Muscle of arm (tissue), 12 donors: ENCODE measurements around the gene PRR7. TPM values are rescaled to one million over a fixed set of nuclear protein-coding genes. Genes with fewer than 3 reads are reported as not detected.

Experiments
- DNase-seq: peaks from one replicate; pipeline ENCODE4 v3.0.0-alpha.2; 2013
- polyA plus RNA-seq, 12 donors: library from polyadenylated mRNA; unstranded; fragments of 120-200 nt; gene quantifications; one replicate each; pipeline ENCODE4 v1.2.1, GENCODE V29; 2013; ENCODE audit not compliant: insufficient read length in 12 of 12

PRR7 gene
- polyA plus RNA-seq, 12 donors: 0.15 to 2.5 (median 0.47) TPM; not detected in 2

DNA sequence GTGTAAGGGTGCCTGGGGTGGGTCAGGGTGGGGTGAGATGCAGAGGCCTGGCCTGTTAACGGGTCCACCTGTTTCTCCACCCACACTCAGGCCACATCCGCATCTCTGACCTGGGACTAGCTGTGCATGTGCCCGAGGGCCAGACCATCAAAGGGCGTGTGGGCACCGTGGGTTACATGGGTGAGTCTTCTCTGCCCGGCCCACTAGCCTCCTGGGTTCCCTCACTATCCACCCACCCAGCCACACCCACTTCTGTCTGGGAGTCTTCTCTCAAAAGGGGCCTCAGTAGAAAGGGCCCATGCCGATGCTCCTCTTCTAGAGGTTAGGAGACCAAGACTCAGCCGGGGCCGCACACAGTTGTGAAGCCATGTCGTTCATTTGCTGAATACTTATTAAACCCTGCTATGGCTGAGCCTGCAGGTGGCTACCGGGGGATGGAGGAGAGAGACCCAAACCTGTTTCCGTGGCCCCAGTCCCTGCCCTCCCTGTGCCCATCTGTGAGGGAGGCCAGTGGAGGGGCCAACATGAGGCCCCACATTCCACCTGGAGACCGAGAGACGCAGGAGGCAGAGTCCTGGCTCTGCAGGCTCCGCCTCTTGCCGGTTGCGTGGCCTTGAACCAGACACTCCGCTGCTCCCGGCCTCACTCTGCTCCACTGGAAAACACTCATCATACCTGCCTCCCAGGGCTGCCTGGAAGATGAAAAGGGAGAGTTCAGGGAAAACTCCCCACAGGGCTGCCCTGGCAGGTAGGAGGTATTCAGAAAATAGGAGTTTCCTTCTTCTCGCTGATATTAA lies 11.5 kb upstream of the PRR7 start:
- no peak for DNase-seq

DNA sequence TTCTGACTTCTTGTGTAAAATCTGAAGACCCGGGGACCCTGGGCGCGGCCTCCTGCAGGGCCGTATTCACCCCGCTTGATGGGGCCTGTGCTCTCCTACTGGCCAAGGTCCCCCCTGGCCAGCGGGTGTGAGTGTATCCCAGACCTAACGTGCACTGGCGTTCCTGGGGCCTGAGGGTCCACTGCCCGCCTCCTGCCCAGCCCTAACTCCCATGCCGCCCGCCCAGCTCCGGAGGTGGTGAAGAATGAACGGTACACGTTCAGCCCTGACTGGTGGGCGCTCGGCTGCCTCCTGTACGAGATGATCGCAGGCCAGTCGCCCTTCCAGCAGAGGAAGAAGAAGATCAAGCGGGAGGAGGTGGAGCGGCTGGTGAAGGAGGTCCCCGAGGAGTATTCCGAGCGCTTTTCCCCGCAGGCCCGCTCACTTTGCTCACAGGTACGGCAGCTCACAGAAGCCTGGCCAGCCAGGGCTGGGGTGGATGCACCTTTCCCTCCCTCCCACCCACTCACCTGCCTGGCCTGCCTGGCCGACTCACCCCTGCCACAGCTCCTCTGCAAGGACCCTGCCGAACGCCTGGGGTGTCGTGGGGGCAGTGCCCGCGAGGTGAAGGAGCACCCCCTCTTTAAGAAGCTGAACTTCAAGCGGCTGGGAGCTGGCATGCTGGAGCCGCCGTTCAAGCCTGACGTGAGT lies 10.6 kb upstream of the PRR7 start:
- DNase-seq: no peak

GRCh38 chr5:177437623-177438022 lies 9.0 kb upstream of the PRR7 start:
- DNase-seq: no peak

DNA sequence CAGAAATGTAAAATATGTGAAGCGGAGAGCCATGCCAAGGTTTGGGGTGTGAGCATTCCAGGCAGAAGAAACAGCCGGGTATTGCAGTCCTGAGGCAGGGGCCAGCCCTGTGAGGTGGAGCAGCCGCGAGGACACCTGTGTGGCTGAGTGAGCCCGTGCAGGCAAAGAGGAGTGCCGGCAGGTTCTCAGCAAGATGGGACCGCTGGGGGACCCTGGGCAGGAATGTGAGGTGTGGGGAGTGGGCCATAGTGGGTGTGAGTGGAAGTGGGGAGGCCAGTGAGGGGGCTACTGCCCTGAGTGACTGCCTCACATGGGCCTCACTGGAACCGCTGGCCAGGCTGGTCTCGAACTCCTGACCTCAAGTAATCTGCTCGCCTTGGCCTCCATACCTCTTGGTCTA lies 8.1 kb upstream of the PRR7 start:
- no peak for DNase-seq

- DNase-seq: no peak
Measured at GRCh38 chr5:177439518-177440053, 7.0 kb upstream of the PRR7 start.

GRCh38 chr5:177440211-177440989 lies 6.2 kb upstream of the PRR7 start:
- no peak for DNase-seq

GRCh38 chr5:177440990-177441780 lies 5.4 kb upstream of the PRR7 start:
- DNase-seq: no peak

DNA sequence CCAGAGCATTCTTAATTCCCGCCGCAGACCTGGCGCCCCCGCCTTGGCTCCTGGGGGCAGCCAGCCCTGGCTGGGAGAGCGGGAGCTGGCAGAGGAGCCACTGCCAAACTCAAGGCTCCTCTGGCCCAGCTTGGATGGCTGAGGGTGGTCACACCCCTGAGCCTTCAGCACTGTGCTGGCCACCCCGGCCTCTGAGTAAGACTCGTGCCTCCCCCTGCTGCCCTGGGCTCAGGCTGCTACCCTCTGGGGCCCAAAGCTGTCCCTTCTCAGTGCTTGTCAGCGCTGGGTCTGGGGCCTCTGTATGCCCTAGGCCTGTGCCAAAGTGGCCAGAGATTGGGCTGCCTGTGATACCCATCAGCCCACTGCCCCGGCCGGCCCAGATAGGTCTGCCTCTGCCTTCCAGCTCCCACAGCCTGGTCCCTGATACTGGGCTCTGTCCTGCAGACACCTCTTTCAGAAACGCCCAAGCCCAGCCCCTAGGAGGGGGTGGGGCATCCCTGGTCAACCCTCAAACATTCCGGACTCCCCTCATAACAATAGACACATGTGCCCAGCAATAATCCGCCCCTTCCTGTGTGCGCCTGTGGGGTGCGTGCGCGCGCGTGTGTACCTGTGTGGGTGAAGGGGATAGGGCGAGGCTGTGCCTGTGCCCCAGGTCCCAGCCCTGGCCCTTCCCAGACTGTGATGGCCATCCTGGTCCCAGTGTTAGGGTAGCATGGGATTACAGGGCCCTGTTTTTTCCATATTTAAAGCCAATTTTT lies 4.4 kb upstream of the PRR7 start:
- no peak for DNase-seq

DNA sequence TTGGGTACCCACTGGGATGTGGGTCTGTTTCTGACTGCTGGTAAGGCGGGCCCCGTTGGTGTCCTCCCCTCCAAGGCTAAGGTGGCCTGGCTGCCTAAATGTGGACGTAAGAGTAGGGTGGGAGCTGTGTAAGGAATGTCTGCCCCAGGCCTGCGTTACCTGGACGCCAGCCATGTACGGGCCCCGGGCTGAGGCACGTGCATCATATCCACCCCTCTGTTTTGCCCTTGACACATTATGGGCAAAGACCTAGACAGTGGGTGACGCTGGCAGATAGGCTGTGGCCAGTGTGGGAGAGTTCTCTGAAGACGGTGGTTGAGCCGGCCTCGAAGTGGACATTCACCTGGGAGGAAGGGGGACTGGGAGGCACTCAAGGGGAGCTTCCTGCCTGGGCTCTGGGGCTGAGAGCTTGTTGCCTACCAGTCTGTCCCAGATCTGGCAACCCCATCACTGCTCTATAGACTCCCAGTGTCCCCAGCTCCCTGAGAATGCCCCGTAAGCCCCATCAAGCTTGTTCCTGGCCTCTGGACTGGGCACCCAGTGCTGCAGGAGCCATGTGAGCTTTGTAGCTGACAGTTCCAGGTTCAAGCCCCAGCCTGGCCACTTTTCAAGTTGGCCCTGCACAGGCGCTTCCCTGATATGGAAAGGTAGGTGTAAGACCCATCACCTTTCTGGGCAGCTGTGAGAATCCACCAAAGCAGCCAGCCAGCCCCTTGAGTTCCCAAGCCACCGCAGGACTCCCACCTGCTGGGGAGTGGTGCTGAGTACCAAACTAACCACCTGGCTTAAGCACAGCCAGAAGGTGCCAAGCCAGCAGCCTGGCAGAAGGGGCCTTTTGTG lies 3.2 kb upstream of the PRR7 start:
- DNase-seq: no peak

- DNase-seq: no peak
Measured at GRCh38 chr5:177444106-177445051, 2.2 kb upstream of the PRR7 start.

DNA sequence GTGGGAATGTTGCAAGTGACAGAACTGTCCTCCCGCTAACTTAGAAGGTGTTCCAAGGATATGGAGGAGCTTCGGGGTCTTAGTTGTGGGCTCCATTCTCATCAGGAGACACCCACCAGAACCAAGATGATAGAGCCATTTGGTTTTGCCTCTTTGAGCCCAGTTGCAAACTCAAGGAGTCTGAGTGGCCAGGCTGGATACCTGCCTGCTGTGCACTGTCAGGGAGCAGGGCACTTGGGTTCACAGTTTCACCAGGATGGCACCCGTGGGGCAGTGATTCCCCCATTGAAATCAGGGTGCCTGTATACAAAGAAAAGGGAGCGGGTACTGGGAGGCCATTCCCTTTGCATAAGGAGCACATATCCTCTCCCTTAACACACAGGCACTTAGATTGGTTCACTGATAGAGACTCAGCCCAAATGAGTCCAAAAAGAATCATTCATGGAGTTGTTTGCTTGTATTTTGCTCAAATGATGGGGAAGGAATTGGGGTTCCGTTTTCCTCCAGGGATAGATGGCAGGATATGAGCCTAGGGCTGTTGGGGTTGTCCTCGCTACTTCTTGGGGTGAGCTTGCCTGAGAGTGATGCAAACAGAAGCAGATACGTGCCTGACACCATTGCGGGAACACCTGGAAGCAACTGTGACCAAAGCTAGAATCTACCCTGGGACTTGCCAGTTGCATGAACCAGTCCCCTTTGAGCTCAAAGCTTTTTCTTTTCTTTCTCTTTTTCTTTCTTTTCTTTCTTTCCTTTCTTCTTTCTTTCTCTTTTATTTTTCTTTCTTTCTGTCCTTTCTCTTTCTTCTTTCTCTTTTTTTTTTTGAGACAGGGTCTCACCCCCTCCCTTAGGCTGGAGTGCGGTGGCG lies 1.3 kb upstream of the PRR7 start:
- no peak for DNase-seq

- no peak for DNase-seq
Measured at GRCh38 chr5:177445917-177446199, 756 bp upstream of the PRR7 start.

- DNase-seq: no peak
Measured at GRCh38 chr5:177447066-177447610, 524 bp downstream of the PRR7 start.

DNA sequence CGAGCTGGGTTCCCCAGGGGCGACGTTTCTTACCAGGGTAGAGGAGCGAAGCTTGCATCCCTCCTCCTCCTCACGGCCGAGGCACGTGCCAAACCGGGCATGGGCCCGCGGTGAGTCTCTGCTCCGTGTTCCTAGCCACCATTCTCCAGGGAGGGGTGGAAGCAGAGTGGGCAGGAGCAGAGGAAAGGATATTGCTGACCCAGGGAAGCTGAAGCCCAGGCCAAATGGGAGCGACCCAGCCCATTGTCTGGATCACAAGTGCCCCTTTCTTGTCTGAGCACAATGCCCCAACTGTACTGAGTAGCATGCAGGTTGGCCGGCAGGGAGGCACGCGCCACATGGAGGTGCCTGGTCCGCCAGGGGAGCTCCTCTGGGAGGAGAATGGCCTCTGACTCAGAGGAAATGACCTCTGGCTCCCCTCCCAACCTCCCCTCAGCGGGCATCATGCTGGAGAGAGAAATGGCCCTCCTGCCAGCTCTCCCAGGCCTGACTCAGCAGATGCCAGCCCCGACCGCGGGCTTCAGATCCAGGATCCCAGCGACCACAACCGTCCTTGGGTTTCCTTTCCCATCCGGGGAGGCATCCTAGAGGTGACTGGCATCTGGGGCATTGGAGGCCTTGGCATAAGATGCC lies 1.1 kb downstream of the PRR7 start:
- no peak for DNase-seq

DNA sequence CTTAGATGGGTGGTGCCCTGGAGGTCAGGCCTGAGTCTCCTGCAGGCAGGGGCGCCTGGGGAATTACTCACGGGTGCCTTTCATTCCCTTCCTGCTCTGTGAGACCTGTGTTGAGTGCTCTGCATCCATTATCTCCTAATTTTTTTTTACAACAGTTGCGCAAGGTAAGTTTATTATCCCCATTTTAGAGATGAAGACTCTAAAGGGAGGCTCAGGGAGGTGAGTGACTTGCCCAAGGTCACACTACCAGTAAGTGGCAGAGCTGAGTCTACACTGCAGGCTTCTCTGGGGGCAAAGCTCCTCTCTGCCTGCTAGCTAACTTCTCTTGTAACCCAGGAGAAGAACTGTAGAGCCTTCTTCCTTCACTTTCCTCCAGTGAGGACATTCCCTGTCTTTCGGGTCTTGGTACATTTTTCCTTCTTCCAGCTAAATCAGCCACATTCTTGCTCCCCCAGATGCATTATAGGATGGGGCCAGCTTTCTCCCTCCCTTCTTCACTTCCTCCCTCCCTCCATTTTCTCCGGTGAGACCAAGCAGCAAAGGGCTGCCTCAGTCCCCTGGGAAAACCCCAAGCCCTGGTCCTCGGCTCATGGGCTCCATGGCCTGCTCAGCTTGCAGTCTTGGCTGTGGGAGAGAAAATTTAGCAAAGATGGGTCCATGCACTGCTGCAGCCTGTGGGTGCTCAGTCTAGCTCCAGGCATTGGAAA lies 1.8 kb downstream of the PRR7 start:
- no peak for DNase-seq
